Stimulated activated CD8-positive, alpha-beta memory T cell treated with anti-CD3 and anti-CD28 coated beads, Interleukin-12 subunit alpha, Interleukin-12 subunit beta, amount 100 ng/mL, for 1 hour (primary cell): ENCODE results near the gene ASNS.

Source experiments
- DNase-seq: peaks from one replicate; pipeline ENCODE4 v3.0.0-alpha.2; 2020; ENCODE audit warnings: low read depth

ASNS gene

GRCh38 chr7:97842772-97843345 is 29.3 kb downstream of the ASNS start:
- DNase-seq = no peak

- no peak for DNase-seq
Observed at GRCh38 chr7:97842006-97842405, 30.2 kb downstream of the ASNS start.

GRCh38 chr7:97835296-97836138 is 36.7 kb downstream of the ASNS start:
- DNase-seq = peak; percentile 36

GRCh38 chr7:97819161-97819560 is 53.0 kb downstream of the ASNS start:
- no peak for DNase-seq

- DNase-seq = no peak
Observed at GRCh38 chr7:97818066-97818663, 54.0 kb downstream of the ASNS start.
